GM23338 (cell line): ENCODE results near the gene ADAMTS20. TPM values are rescaled to one million over a fixed set of nuclear protein-coding genes. Genes with fewer than 3 reads are reported as not detected.

Experiments used
- ATAC-seq: fragments of 200-7000 bp; cut with Tn5 transposase; 3 replicates; pipeline ENCODE4 v1.9.1; 2020
- DNase-seq: peaks from one replicate; pipeline ENCODE4 v3.0.0-alpha.2; 2015; ENCODE audit warnings: low spot score
- H2AFZ ChIP-seq: fragments of 200-600 bp; sonication (generic); 2 replicates; pipeline ENCODE4 v1.8.0; 2016; ENCODE audit warnings: antibody characterized with exemption, mild to moderate bottlenecking, moderate library complexity
- H3F3A ChIP-seq: fragments of 200-600 bp; sonication (generic); replicated peaks from 2 replicates; pipeline ENCODE4 v1.8.0; 2017; ENCODE audit warnings: antibody characterized with exemption, mixed run types, low read depth
- H3K27ac ChIP-seq: fragments of 200-600 bp; sonication (generic); 2 replicates; pipeline ENCODE4 v1.6.1; 2016; ENCODE audit warnings: low read depth
- H3K27me3 ChIP-seq: fragments of 200-600 bp; sonication (generic); 2 replicates; pipeline ENCODE4 v1.8.0; 2016; ENCODE audit warnings: mild to moderate bottlenecking, mixed run types, moderate library complexity; ENCODE audit not compliant: insufficient read depth
- H3K36me3 ChIP-seq: fragments of 200-600 bp; sonication (generic); 2 replicates; pipeline ENCODE4 v1.8.0; 2016; ENCODE audit warnings: mild to moderate bottlenecking; ENCODE audit not compliant: insufficient read depth
- H3K4me1 ChIP-seq: fragments of 200-600 bp; sonication (generic); 2 replicates; pipeline ENCODE4 v1.8.0; 2016; ENCODE audit warnings: mild to moderate bottlenecking, moderate library complexity; ENCODE audit not compliant: insufficient read depth
- H3K4me2 ChIP-seq: fragments of 200-600 bp; sonication (generic); 2 replicates; pipeline ENCODE4 v1.7.1; 2017; ENCODE audit warnings: mixed run types
- H3K4me3 ChIP-seq: fragments of 200-600 bp; sonication (generic); 2 replicates; pipeline ENCODE4 v1.6.1; 2016; ENCODE audit warnings: mixed run types
- H3K79me2 ChIP-seq: fragments of 200-600 bp; sonication (generic); replicated peaks from 2 replicates; pipeline ENCODE4 v1.8.0; 2017; ENCODE audit warnings: mild to moderate bottlenecking; ENCODE audit not compliant: insufficient read depth
- H3K9me2 ChIP-seq: fragments of 200-600 bp; sonication (generic); 2 replicates; pipeline ENCODE4 v1.8.0; 2017; ENCODE audit not compliant: insufficient read depth
- H4K20me1 ChIP-seq: fragments of 200-600 bp; sonication (generic); replicated peaks from 2 replicates; pipeline ENCODE4 v1.8.0; 2017; ENCODE audit warnings: mild to moderate bottlenecking; ENCODE audit not compliant: insufficient read depth
- H3K27ac Mint-ChIP-seq: 2 replicates; pipeline ENCODE4 v1.8.0; 2020; ENCODE audit warnings: inconsistent platforms, mild to moderate bottlenecking, moderate library complexity, mixed read lengths
- H3K27me3 Mint-ChIP-seq: 3 replicates; pipeline ENCODE4 v1.8.0; 2022; ENCODE audit warnings: low read depth, mild to moderate bottlenecking, moderate library complexity, mixed read lengths, inconsistent platforms; ENCODE audit not compliant: insufficient read depth, poor library complexity
- H3K36me3 Mint-ChIP-seq: 3 replicates; pipeline ENCODE4 v1.8.0; 2021; ENCODE audit warnings: low read depth, mild to moderate bottlenecking, inconsistent platforms, moderate library complexity, mixed read lengths
- H3K4me1 Mint-ChIP-seq: 3 replicates; pipeline ENCODE4 v1.8.0; 2020; ENCODE audit warnings: mild to moderate bottlenecking, inconsistent platforms, mixed read lengths
- H3K4me3 Mint-ChIP-seq: 3 replicates; pipeline ENCODE4 v1.8.0; 2021; ENCODE audit warnings: moderate library complexity, mild to moderate bottlenecking, inconsistent platforms, mixed read lengths
- H3K9me3 Mint-ChIP-seq: 3 replicates; pipeline ENCODE4 v1.8.0; 2020; ENCODE audit warnings: moderate library complexity, mild to moderate bottlenecking, inconsistent platforms, mixed read lengths
- CREB1 ChIP-seq: fragments of 250-450 bp; sonication (Bioruptor Pico); IDR thresholded peaks from 2 replicates; pipeline ENCODE4 v1.5.0; 2020; ENCODE audit warnings: low read depth, mild to moderate bottlenecking, moderate library complexity
- CTCF ChIP-seq, 2 experiments: fragments of 200-600 bp in 1 of 2; sonication (generic) in 1 of 2; conservative IDR thresholded peaks; 2 replicates each; pipeline versions ENCODE4 v1.5.1 to v1.6.1; 2016 to 2017; ENCODE audit warnings: antibody characterized with exemption in 2 of 2, low read depth in 2 of 2, mild to moderate bottlenecking in 2 of 2, moderate library complexity in 1 of 2
- ETS1 ChIP-seq: IDR thresholded peaks from 2 replicates; pipeline ENCODE4 v1.6.1; 2016; ENCODE audit warnings: antibody characterized with exemption
- EZH2 ChIP-seq: fragments of 200-600 bp; sonication (generic); IDR thresholded peaks from one replicate; pipeline ENCODE4 v1.8.0; 2017; ENCODE audit warnings: antibody characterized with exemption, mild to moderate bottlenecking, low read depth; ENCODE audit not compliant: unreplicated experiment
- EZH2phosphoT487 ChIP-seq: fragments of 200-600 bp; sonication (generic); IDR thresholded peaks from one replicate; pipeline ENCODE4 v1.8.1; 2018; ENCODE audit warnings: antibody characterized with exemption; ENCODE audit not compliant: unreplicated experiment
- JUNB ChIP-seq: IDR thresholded peaks from one replicate; pipeline ENCODE4 v1.6.1; 2016; ENCODE audit warnings: antibody characterized with exemption; ENCODE audit not compliant: unreplicated experiment
- NANOG ChIP-seq: IDR thresholded peaks from 2 replicates; pipeline ENCODE4 v1.6.1; 2016; ENCODE audit warnings: antibody characterized with exemption, borderline replicate concordance
- REST ChIP-seq: IDR thresholded peaks from one replicate; pipeline ENCODE4 v1.6.1; 2018; ENCODE audit warnings: antibody characterized with exemption; ENCODE audit not compliant: unreplicated experiment
- STAT1 ChIP-seq: IDR thresholded peaks from one replicate; pipeline ENCODE4 v1.6.1; 2016; ENCODE audit warnings: antibody characterized with exemption; ENCODE audit not compliant: unreplicated experiment
- ZNF114 ChIP-seq: fragments of 250-450 bp; sonication (Bioruptor Pico); IDR thresholded peaks from 2 replicates; pipeline ENCODE4 v1.5.0; 2020; ENCODE audit warnings: mild to moderate bottlenecking, moderate library complexity
- ZNF331 ChIP-seq: fragments of 250-450 bp; sonication (Bioruptor Pico); IDR thresholded peaks from 2 replicates; pipeline ENCODE4 v1.5.0; 2020; ENCODE audit warnings: low read depth, mild to moderate bottlenecking, moderate library complexity
- polyA plus RNA-seq: library from polyadenylated mRNA; unstranded; fragments of >200 nt; fragmentation: Nextera tagmentation; extraction: Ambion mirVana; gene quantifications from 2 replicates; pipeline ENCODE4 v1.2.1, GENCODE V29; 2016
- total RNA-seq: library from RNA; depleted of rRNA; stranded (reverse); fragments of >200 nt; shearing (Covaris generic); gene quantifications from 2 replicates; pipeline ENCODE4 v1.2.3, GENCODE V29; 2014

ADAMTS20 gene
- total and polyA plus RNA-seq, 2 experiments from 2014 or later: 2.0 to 9.3 TPM

GRCh38 chr12:43317156-43317555 lies 234.8 kb downstream of the ADAMTS20 start:
- H2AFZ ChIP-seq: no peak overlapping the region
- H3K4me3 ChIP-seq: no peak overlapping the region
- TF ChIP-seq ZNF114 (CRISPR knock-in tag) (no peak), NANOG (no peak), STAT1 (no peak), EZH2phosphoT487 (no peak), JUNB (no peak), EZH2 (no peak), ZNF331 (CRISPR knock-in tag) (no peak), ETS1 (no peak), CTCF (conservative IDR thresholded peaks at IDR 0.05; ENCODE audit: low read depth in 2 of 2) (no peak), CREB1 (CRISPR knock-in tag) (no peak), REST (no peak)
- no peaks in the 10 kb centered on the region for H3K9me2 ChIP-seq
- no peaks in the 10 kb centered on the region for H3K79me2 ChIP-seq
- Mint-ChIP-seq H3K36me3 (no peaks in the 10 kb centered on the region), H3K27me3 (no peaks in the 10 kb centered on the region), H3K4me3 (no peak overlapping the region), H3K9me3 (no peaks in the 10 kb centered on the region; the same call in 2 of the 3 replicates), H3K27ac (no peak overlapping the region), H3K4me1 (no peaks in the 10 kb centered on the region)
- no peak overlapping the region for H3K4me2 ChIP-seq
- no peaks in the 10 kb centered on the region for H3F3A ChIP-seq
- H3K27ac ChIP-seq: no peak overlapping the region
- no peaks in the 10 kb centered on the region for H3K36me3 ChIP-seq
- no peak for ATAC-seq
- H3K27me3 ChIP-seq: no peaks in the 10 kb centered on the region
- no peak for DNase-seq
- H3K4me1 ChIP-seq: no peaks in the 10 kb centered on the region
- H4K20me1 ChIP-seq: no peaks in the 10 kb centered on the region
